Activated CD4-positive, alpha-beta memory T cell treated with anti-CD3 and anti-CD28 coated beads, Interleukin-2, amount 10 ng/mL, durations not matched to agents 7 days and 5 days (primary cell): ENCODE measurements around the gene YEATS4. TPM values are rescaled to one million over a fixed set of nuclear protein-coding genes. Genes with fewer than 3 reads are reported as not detected.

ENCODE experiments used
- CTCF ChIA-PET: fragments of 350-600 bp; sonication (Branson Sonifier 250); formaldehyde crosslinking; loops from one replicate; lab custom pipeline; 2021; ENCODE audit warnings: antibody characterized with exemption, inconsistent platforms; lab: Charles Lee
- POLR2A ChIA-PET: fragments of 350-600 bp; sonication (Branson Sonifier 250); formaldehyde crosslinking; loops from one replicate; lab custom pipeline; 2021; ENCODE audit warnings: antibody characterized with exemption; lab: Charles Lee
- DNase-seq: peaks from one replicate; pipeline ENCODE4 v3.0.0-alpha.2; 2020
- H3K27ac Mint-ChIP-seq: one replicate; pipeline ENCODE4 v1.8.0; 2021; ENCODE audit warnings: mild to moderate bottlenecking, mixed read lengths
- H3K27me3 Mint-ChIP-seq: one replicate; pipeline ENCODE4 v1.8.0; 2021; ENCODE audit warnings: mixed read lengths
- H3K36me3 Mint-ChIP-seq: one replicate; pipeline ENCODE4 v1.8.0; 2021; ENCODE audit warnings: low read depth, mixed read lengths
- H3K4me1 Mint-ChIP-seq: one replicate; pipeline ENCODE4 v1.8.0; 2021; ENCODE audit warnings: mixed read lengths
- H3K4me3 Mint-ChIP-seq: one replicate; pipeline ENCODE4 v1.8.0; 2021; ENCODE audit warnings: mild to moderate bottlenecking, mixed read lengths
- H3K9me3 Mint-ChIP-seq: one replicate; pipeline ENCODE4 v1.8.0; 2021; ENCODE audit warnings: mixed read lengths
- total RNA-seq, 2 experiments: library from RNA; stranded (reverse); gene quantifications; one replicate each; pipeline ENCODE4 v1.2.3, GENCODE V29; 2021

The YEATS4 gene
- total RNA-seq, 2 experiments from 2014 or later, result 43.0 to 45.0 TPM

- Mint-ChIP-seq H3K27ac (no peak overlapping the region), H3K9me3 (no peaks in the 10 kb centered on the region)
Measured at GRCh38 chr12:69430942-69431590, 71.5 kb downstream of the YEATS4 start.

GRCh38 chr12:69431591-69432222 is 72.2 kb downstream of the YEATS4 start:
- H3K4me1 Mint-ChIP-seq, result no peaks in the 10 kb centered on the region
- ChIA-PET CTCF (no interaction called here), POLR2A (no interaction called here)
- H3K9me3 Mint-ChIP-seq, result no peaks in the 10 kb centered on the region
- no peaks in the 10 kb centered on the region for H3K27me3 Mint-ChIP-seq
- H3K4me3 Mint-ChIP-seq, result no peak overlapping the region
- H3K36me3 Mint-ChIP-seq, result no peaks in the 10 kb centered on the region
- H3K27ac Mint-ChIP-seq, result no peak overlapping the region
- DNase-seq, result no peak

More at GRCh38 chr12:69430942-69431590, 71.5 kb downstream of the YEATS4 start:
- ChIA-PET CTCF (no interaction called here), POLR2A (no interaction called here)
- no peaks in the 10 kb centered on the region for H3K36me3 Mint-ChIP-seq
- DNase-seq, result no peak
- H3K4me1 Mint-ChIP-seq, result no peaks in the 10 kb centered on the region
- no peaks in the 10 kb centered on the region for H3K27me3 Mint-ChIP-seq
- H3K4me3 Mint-ChIP-seq, result no peak overlapping the region

GRCh38 chr12:69433653-69434052 is 74.1 kb downstream of the YEATS4 start:
- POLR2A ChIA-PET, result no interaction called here
- Mint-ChIP-seq H3K9me3 (no peaks in the 10 kb centered on the region), H3K27me3 (no peaks in the 10 kb centered on the region), H3K4me3 (no peak overlapping the region), H3K4me1 (no peaks in the 10 kb centered on the region), H3K27ac (no peak overlapping the region), H3K36me3 (no peaks in the 10 kb centered on the region)
- DNase-seq, result no peak
- CTCF ChIA-PET, result no interaction called here

GRCh38 chr12:69435644-69436043 is 76.1 kb downstream of the YEATS4 start:
- no peaks in the 10 kb centered on the region for H3K4me1 Mint-ChIP-seq
- no peak overlapping the region for H3K27ac Mint-ChIP-seq
- H3K4me3 Mint-ChIP-seq, result no peak overlapping the region
- no peaks in the 10 kb centered on the region for H3K9me3 Mint-ChIP-seq
- H3K36me3 Mint-ChIP-seq, result no peaks in the 10 kb centered on the region
- no peak for DNase-seq
- CTCF ChIA-PET, result no interaction called here
- H3K27me3 Mint-ChIP-seq, result no peaks in the 10 kb centered on the region
- POLR2A ChIA-PET, result no interaction called here

GRCh38 chr12:69437073-69437472 is 77.5 kb downstream of the YEATS4 start:
- H3K27me3 Mint-ChIP-seq, result no peaks in the 10 kb centered on the region
- H3K4me1 Mint-ChIP-seq, result no peaks in the 10 kb centered on the region
- ChIA-PET POLR2A (no interaction called here), CTCF (no interaction called here)
- no peaks in the 10 kb centered on the region for H3K36me3 Mint-ChIP-seq
- no peak overlapping the region for H3K4me3 Mint-ChIP-seq
- no peak for DNase-seq
- H3K9me3 Mint-ChIP-seq, result no peaks in the 10 kb centered on the region
- H3K27ac Mint-ChIP-seq, result no peak overlapping the region

GRCh38 chr12:69438539-69438938 is 79.0 kb downstream of the YEATS4 start:
- Mint-ChIP-seq H3K36me3 (no peaks in the 10 kb centered on the region), H3K27ac (no peak overlapping the region)
- POLR2A ChIA-PET, result no interaction called here

GRCh38 chr12:69440016-69440415 is 80.5 kb downstream of the YEATS4 start:
- H3K27me3 Mint-ChIP-seq, result no peaks in the 10 kb centered on the region
- no peak overlapping the region for H3K27ac Mint-ChIP-seq
- no peaks in the 10 kb centered on the region for H3K4me1 Mint-ChIP-seq
- CTCF ChIA-PET, result no interaction called here
- H3K9me3 Mint-ChIP-seq, result no peaks in the 10 kb centered on the region
- POLR2A ChIA-PET, result no interaction called here
- no peak for DNase-seq
- no peaks in the 10 kb centered on the region for H3K36me3 Mint-ChIP-seq
- no peak overlapping the region for H3K4me3 Mint-ChIP-seq

More at GRCh38 chr12:69438539-69438938, 79.0 kb downstream of the YEATS4 start:
- Mint-ChIP-seq H3K4me3 (no peak overlapping the region), H3K9me3 (no peaks in the 10 kb centered on the region), H3K27me3 (no peaks in the 10 kb centered on the region), H3K4me1 (no peaks in the 10 kb centered on the region)
- CTCF ChIA-PET, result no interaction called here
- no peak for DNase-seq

Other genes with a start within 250 kb of the YEATS4 start
- gene CPSF6, start 120.2 kb upstream of the YEATS4 start, total RNA-seq, result 10 to 100 TPM; 89.9 to 91.6 TPM
- gene LYZ, start 11.4 kb upstream of the YEATS4 start, total RNA-seq, result under 1 TPM; 0.48 to 0.50 TPM
- gene FRS2, start 110.6 kb downstream of the YEATS4 start, total RNA-seq, result 10 to 100 TPM; 12.8 to 15.1 TPM
- gene CCT2, start 225.7 kb downstream of the YEATS4 start, total RNA-seq, result 100 to 1,000 TPM; 131 to 135 TPM